Measurements from ENCODE around the gene IGBP1. TPM values are rescaled to one million over a fixed set of nuclear protein-coding genes. Genes with fewer than 3 reads are reported as not detected.

IGBP1 gene
- total and polyA plus RNA-seq, 12 donors: 28.1 to 82.3 (median 62.1) TPM

DNA sequence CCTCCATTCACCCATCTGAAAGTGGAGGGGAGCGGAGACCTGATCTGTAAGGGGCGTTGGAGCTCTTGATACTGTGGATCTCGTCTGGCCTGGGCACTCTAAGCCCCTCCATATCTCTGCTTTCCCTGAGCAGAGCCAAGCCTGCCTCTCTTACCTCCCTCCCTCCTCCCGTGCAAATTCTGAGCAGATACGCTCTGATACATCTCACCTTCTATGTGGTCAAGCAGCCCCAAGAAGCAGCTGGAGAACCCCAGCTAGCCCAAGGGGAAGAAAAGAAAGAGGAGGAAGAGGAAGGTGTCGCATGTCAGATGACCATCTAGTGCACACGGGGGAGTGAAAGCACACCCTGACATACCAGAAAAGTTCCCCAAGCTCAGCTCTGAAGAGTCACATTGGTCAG, 42.1 kb downstream of the IGBP1 start:
- 75 to 89% (median 85%) methylated on average over 5 to 7 of the region's 7 CpGs for WGBS, 4 donors
- DNase-seq: no peak
- H3K27me3 ChIP-seq: peaks cover 15% of the 10 kb centered on the region
- no peak overlapping the region for H3K4me3 ChIP-seq
- H3K4me1 ChIP-seq (replicated peaks in 1 of 2): no peaks in the 10 kb centered on the region
- TF ChIP-seq, protein P1, sequence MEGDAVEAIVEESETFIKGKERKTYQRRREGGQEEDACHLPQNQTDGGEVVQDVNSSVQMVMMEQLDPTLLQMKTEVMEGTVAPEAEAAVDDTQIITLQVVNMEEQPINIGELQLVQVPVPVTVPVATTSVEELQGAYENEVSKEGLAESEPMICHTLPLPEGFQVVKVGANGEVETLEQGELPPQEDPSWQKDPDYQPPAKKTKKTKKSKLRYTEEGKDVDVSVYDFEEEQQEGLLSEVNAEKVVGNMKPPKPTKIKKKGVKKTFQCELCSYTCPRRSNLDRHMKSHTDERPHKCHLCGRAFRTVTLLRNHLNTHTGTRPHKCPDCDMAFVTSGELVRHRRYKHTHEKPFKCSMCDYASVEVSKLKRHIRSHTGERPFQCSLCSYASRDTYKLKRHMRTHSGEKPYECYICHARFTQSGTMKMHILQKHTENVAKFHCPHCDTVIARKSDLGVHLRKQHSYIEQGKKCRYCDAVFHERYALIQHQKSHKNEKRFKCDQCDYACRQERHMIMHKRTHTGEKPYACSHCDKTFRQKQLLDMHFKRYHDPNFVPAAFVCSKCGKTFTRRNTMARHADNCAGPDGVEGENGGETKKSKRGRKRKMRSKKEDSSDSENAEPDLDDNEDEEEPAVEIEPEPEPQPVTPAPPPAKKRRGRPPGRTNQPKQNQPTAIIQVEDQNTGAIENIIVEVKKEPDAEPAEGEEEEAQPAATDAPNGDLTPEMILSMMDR (IDR thresholded peaks at IDR 0.05): no peak
- no peak for TF ChIP-seq POLR2A (IDR thresholded peaks at IDR 0.05)
- H3K27ac ChIP-seq: no peak overlapping the region
- H3K9me3 ChIP-seq (replicated peaks in 1 of 3): no peaks in the 10 kb centered on the region
- intact Hi-C loops (cut with DNase I): no loop called here
- H3K36me3 ChIP-seq (replicated peaks in 1 of 2): no peaks in the 10 kb centered on the region

DNA sequence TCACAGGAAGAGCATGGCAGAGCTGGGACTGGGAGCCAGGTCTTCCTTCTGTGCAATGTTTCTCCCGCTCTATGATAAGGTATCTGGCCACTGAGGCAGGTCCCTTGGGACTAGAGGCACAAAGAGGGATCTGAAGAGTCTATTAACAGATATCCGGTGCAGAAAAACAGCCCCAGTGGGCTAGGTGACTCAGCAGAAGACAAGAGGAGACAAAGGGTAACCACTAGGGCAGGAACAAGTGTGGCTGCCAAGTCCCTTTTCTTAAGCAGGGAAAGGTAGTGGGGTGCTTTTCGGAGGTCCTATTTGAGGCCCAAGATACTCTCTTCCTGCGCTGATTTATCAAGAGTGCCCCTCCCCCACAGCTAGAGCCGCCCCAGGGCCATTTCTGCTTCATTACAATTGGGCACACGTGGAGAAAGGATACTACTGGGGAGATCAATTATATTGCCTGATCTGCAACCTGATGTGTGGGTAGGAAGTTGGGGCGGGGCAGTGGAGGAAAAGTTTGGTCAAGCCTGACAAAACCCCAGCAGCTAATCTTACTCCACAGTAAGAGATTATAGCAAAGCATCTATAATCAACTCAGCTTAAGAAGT, 43.8 kb downstream of the IGBP1 start, which contains the start of gene DGAT2L6:
DGAT2L6 (plus strand) TSS at position 546 of the 596 bp plus-strand sequence. CDS start 100 bp downstream, outside the sequence.
- no peaks in the 10 kb centered on the region for H3K9me3 ChIP-seq (replicated peaks in 1 of 3)
- H3K4me1 ChIP-seq (replicated peaks in 1 of 2): no peaks in the 10 kb centered on the region
- 62 to 69% (median 65%) methylated on average over 3 to 7 of the region's 7 CpGs for WGBS, 4 donors
- H3K27me3 ChIP-seq: peaks cover 17% of the 10 kb centered on the region
- DNase-seq: no peak
- H3K4me3 ChIP-seq: no peak within 1 kb of the TSS
- intact Hi-C loops (cut with DNase I): no loop called here
- no peak within 1 kb of the TSS for H3K27ac ChIP-seq
- TF ChIP-seq, protein P1 (IDR thresholded peaks at IDR 0.05): no peak
- TF ChIP-seq POLR2A (IDR thresholded peaks at IDR 0.05): no peak
- no peaks in the 10 kb centered on the region for H3K36me3 ChIP-seq (replicated peaks in 1 of 2)

DNA sequence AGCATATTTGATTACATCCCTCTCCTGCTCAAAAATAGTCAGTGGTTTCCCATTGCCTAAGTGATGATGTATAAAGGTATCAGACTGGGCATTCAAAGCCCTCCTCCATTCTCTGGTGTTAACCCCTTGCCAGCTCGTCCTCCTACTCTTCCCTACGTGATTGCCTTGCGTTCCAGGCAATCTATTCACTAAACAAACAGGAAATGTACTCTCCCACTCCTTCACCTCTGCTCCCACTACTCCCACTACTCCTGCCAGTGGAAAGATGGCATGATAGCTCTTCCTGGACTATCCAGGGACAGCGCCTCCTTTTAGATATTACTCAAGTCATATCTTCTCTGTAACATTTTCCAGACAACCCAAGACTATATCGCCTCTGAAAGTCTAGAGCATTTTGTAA, 49.8 kb downstream of the IGBP1 start:
- H3K4me1 ChIP-seq (replicated peaks in 1 of 2): no peaks in the 10 kb centered on the region
- intact Hi-C loops (cut with DNase I): no loop called here
- peaks cover 18% of the 10 kb centered on the region for H3K27me3 ChIP-seq
- H3K4me3 ChIP-seq: no peak overlapping the region
- 64 to 81% (median 76%) methylated on average over 5 of the region's 5 CpGs for WGBS, 4 donors
- DNase-seq: no peak
- no peaks in the 10 kb centered on the region for H3K36me3 ChIP-seq (replicated peaks in 1 of 2)
- no peak overlapping the region for H3K27ac ChIP-seq
- TF ChIP-seq, protein P1 (IDR thresholded peaks at IDR 0.05): no peak
- TF ChIP-seq POLR2A (IDR thresholded peaks at IDR 0.05): no peak
- H3K9me3 ChIP-seq (replicated peaks in 1 of 3): no peaks in the 10 kb centered on the region

DNA sequence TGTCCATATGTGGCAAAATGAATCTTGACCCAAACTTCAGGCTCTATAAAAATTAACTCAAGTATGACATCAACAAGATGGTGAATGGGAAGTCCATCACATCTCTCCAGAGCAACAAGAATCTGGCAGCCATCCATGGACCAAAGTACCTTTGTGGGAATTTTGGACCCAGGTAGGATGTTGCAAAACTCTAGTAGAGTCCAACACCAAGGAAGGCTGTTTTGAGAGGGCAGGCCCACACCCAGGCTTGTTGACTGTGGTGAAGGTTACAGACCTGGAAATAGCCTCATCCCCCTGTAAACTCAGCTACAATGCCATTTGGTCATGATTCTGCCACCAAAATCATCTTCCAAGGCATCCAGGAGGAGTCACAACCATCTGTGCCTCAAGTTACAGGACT, 57.0 kb downstream of the IGBP1 start:
- TF ChIP-seq, protein P1 (IDR thresholded peaks at IDR 0.05): no peak
- TF ChIP-seq POLR2A (IDR thresholded peaks at IDR 0.05): no peak
- peaks cover 4% of the 10 kb centered on the region for H3K27me3 ChIP-seq
- no peak overlapping the region for H3K4me3 ChIP-seq
- no peaks in the 10 kb centered on the region for H3K36me3 ChIP-seq (replicated peaks in 1 of 2)
- no peaks in the 10 kb centered on the region for H3K4me1 ChIP-seq (replicated peaks in 1 of 2)
- intact Hi-C loops (cut with DNase I): no loop called here
- DNase-seq: no peak
- no peaks in the 10 kb centered on the region for H3K9me3 ChIP-seq (replicated peaks in 1 of 3)
- H3K27ac ChIP-seq: no peak overlapping the region
